NCI-H460 (cell line): ENCODE data around the gene RBM25. TPM values are rescaled to one million over a fixed set of nuclear protein-coding genes. Genes with fewer than 3 reads are reported as not detected.
A peak's percentile ranks its signal among the peaks of the same experiment; 100 is the strongest.
"Not testable (repeated sequence)": the region's sequence is repeated elsewhere in the genome, so short reads cannot be mapped to it uniquely, and the experiment has no call there.

Experiments used
- DNase-seq: peaks from one replicate; pipeline ENCODE4 v3.0.0-alpha.2; 2016; ENCODE audit warnings: low read depth; ENCODE audit errors: extremely low read depth
- small RNA-seq, 2 experiments: library from RNA; depleted of rRNA; stranded (forward); fragments of <200 nt; gene quantifications; one replicate each; pipeline ENCODE3, GENCODE V24; 2014
- total RNA-seq: library from RNA; depleted of rRNA; stranded (reverse); fragments of >200 nt; shearing (Covaris generic); gene quantifications from 2 replicates; pipeline ENCODE4 v1.2.3, GENCODE V29; 2014; rRNA removed

RBM25 gene
- total RNA-seq, 1 experiment from 2014 or later = 35.0 TPM

DNA sequence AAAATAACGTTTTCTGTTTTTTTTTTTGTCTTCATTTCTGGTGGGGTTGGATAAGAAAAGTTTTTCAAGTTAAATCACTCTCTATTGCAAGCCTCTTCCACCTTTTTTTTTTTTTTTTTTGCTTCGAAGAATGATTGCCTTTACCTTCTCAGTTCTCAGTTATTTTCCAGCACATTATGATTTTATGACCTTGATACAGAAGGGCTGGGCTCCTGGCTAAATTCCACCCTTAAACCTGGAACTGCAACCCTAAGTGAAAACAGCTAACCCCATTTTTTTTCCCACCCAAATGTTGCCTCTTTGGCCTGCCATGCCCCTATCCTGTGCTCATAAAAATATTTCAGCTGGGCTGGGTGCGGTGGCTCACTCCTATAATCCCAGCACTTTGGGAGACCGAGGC is 109.4 kb downstream of the RBM25 start:
- no peak for DNase-seq

DNA sequence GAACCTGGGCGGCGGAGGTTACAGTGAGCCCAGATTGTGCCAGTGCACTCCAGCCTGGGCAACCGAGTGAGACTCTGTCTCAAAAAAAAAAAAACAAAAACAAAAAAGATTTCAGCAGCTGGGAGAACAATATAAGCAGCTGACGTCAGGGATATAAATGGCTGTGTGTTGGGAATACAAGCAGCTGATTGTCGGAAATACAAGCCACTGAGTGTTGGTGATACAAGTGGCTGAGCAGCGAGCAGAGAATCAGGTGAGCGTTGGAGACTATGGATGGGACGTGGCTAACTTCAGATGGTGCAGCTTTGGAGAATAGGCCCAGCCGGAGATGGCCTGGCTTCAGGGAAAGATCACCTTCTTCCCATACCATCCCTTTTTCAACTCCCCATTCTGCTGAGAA is 109.9 kb downstream of the RBM25 start:
- DNase-seq = no peak

DNA sequence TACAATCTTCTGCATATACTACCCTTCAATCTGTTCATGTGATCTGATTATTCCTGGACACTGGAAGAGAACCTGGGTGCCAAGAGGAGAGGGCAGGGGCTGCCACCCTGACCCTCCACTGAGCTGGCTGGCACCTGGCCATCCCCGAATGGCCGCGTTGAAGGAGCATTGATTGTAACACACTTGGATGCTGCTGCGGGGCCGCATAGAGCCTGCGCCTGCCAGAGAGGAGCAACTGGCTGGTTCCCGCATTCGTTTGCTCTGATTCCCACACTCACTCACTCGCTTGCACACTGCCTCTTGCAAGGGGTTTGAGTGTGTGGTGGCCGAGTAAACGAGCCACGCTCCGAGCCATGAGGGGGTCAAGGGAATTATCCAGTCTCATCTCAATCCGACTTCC is 110.4 kb downstream of the RBM25 start:
- DNase-seq = no peak

DNA sequence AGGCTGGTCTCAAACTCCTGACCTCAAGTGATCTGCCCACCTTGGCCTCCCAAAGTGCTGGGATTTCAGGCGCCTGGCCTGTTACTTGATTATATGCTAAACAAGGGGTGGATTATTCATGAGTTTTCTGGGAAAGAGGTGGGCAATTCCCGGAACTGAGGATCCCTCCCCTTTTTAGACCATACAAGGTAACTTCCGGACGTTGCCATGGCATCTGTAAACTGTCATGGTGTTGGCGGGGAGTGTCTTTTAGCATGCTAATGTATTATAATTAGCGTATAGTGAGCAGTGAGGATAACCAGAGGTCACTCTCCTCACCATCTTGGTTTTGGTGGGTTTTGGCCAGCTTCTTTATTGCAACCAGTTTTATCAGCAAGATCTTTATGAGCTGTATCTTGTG is 111.5 kb downstream of the RBM25 start:
- DNase-seq = not testable (repeated sequence)

DNA sequence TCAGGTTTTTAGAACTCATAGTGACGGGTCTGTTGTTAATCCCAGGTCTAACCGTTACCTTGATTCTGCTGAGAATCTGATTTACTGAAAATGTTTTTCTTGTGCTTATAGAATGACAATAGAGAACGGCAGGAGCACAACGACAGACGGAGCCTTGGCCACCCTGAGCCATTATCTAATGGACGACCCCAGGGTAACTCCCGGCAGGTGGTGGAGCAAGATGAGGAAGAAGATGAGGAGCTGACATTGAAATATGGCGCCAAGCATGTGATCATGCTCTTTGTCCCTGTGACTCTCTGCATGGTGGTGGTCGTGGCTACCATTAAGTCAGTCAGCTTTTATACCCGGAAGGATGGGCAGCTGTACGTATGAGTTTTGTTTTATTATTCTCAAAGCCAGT is 112.4 kb downstream of the RBM25 start:
- DNase-seq = no peak

DNA sequence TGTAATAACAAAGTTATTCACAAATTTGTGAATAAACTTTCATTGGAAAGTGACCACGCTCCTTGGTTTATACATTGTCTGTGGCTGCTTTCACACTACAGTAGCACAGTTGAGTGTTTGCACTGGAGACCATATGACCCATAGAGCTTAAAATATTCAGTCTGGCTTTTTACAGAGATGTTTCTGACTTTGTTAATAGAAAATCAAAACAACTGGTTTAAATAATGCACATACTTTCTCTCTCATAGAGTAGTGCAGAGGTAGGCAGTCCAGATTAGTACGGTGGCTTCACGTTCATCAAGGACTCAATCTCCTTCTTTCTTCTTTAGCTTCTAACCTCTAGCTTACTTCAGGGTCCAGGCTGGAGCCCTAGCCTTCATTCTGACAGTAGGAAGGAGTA is 114.2 kb downstream of the RBM25 start:
- DNase-seq = no peak

DNA sequence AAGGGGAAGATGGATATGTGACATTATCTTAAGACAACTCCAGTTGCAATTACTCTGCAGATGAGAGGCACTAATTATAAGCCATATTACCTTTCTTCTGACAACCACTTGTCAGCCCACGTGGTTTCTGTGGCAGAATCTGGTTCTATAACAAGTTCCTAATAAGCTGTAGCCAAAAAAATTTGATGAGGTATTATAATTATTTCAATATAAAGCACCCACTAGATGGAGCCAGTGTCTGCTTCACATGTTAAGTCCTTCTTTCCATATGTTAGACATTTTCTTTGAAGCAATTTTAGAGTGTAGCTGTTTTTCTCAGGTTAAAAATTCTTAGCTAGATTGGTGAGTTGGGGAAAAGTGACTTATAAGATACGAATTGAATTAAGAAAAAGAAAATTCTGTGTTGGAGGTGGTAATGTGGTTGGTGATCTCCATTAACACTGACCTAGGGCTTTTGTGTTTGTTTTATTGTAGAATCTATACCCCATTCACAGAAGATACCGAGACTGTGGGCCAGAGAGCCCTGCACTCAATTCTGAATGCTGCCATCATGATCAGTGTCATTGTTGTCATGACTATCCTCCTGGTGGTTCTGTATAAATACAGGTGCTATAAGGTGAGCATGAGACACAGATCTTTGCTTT is 114.9 kb downstream of the RBM25 start:
- peak; percentile 38 for DNase-seq

Small RNA genes lying within 50 kb of the gene (small RNA-seq; reads per million reads assigned to genes)
- gene RN7SL586P = 0 reads per million in 2 experiments

Other genes with a start within 250 kb of the RBM25 start
- not detected in 2 replicates for gene DPF3, start 164.4 kb upstream of the RBM25 start, total RNA-seq
- 18.8 and 21.5 TPM in 2 replicates for gene DCAF4, start 132.1 kb upstream of the RBM25 start, total RNA-seq
- 4.3 and 5.8 TPM in 2 replicates for gene ZFYVE1, start 31.4 kb upstream of the RBM25 start, total RNA-seq
- gene PSEN1, start 78.0 kb downstream of the RBM25 start, total RNA-seq = 34.1 and 48.2 TPM in 2 replicates
- gene PAPLN, start 179.0 kb downstream of the RBM25 start, total RNA-seq = 0.72 and 0.92 TPM in 2 replicates